Adrenal gland (tissue), 12 donors: ENCODE measurements around the gene ATP6V0A4. TPM values are rescaled to one million over a fixed set of nuclear protein-coding genes. Genes with fewer than 3 reads are reported as not detected.

Source experiments
- DNase-seq, 7 donors: peaks; one replicate each; pipeline ENCODE4 v3.0.0-alpha.2; 2019 to 2020
- H3K27ac ChIP-seq, 5 donors: fragments of 200-600 bp; sonication (generic) in 4 of 5; 1 replicate in 3 of 5; 2 replicates in 2 of 5; pipeline versions ENCODE4 v1.5.1 to v1.8.0; 2016 to 2020; ENCODE audit warnings: mild to moderate bottlenecking in 1 of 5
- H3K27me3 ChIP-seq: fragments of 200-600 bp; 2 replicates; pipeline ENCODE4 v1.8.0; 2021
- H3K36me3 ChIP-seq, 2 donors: fragments of 200-600 bp; replicated peaks in 1 of 2; 1 replicate in 1 of 2; 2 replicates in 1 of 2; pipeline versions ENCODE4 v1.5.1 to v1.8.0; 2018 to 2022
- H3K4me1 ChIP-seq, 2 donors: fragments of 200-600 bp; replicated peaks in 1 of 2; 1 replicate in 1 of 2; 2 replicates in 1 of 2; pipeline versions ENCODE4 v1.5.1 to v1.8.0; 2018 to 2021
- H3K4me3 ChIP-seq, 4 donors: fragments of 200-600 bp; sonication (generic) in 3 of 4; one replicate each; pipeline ENCODE4 v1.5.1; 2016 to 2018
- H3K9me3 ChIP-seq, 3 donors: fragments of 200-600 bp; sonication (generic) in 1 of 3; replicated peaks in 1 of 3; 1 replicate in 2 of 3; 2 replicates in 1 of 3; pipeline versions ENCODE4 v1.5.1 to v1.8.0; 2016 to 2021
- POLR2A ChIP-seq, 2 donors: fragments of 450-650 bp; IDR thresholded peaks; one replicate each; pipeline ENCODE4 v1.6.1; 2017; ENCODE audit warnings: antibody characterized with exemption in 2 of 2, mild to moderate bottlenecking in 2 of 2, moderate library complexity in 1 of 2
- WGBS, 4 donors: extraction: QIAGEN DNeasy Blood & Tissue Kit in 2 of 4; methylation state at CpG; one replicate each; pipeline versions ENCODE4 v1.1.5 to v1.1.7; 2013 to 2017; 5-methylcytosine and 5-hydroxymethylcytosine counted together
- intact Hi-C, 2 donors: fragments of 100-400 bp; cut with DNase I; formaldehyde crosslinking; loops; one replicate each; pipeline versions ENCODE4 v1.14.1 to v1.15.0; 2022 to 2023
- polyA plus RNA-seq, 3 donors: library from polyadenylated mRNA; stranded (reverse); fragments of 200-250 nt in 2 of 3; fragments of 350-450 nt in 1 of 3; fragmentation: Illumina TruSeq in 1 of 3; extraction: RNeasy Lipid Tissue Mini Kit (QIAGEN cat#74804) in 1 of 3; gene quantifications; one replicate each; pipeline ENCODE4 v1.2.3, GENCODE V29; 2013 to 2014
- total RNA-seq, 9 donors: library from RNA; depleted of rRNA in 4 of 9; stranded (reverse); fragments of >200 nt in 4 of 9; fragments of 120-200 nt in 1 of 9; fragmentation: NEBNext Ultra II Directional in 1 of 9; extraction: Animal tissue kit (Norgen Biotek cat#: 25700) in 1 of 9; gene quantifications; one replicate each; pipeline versions ENCODE4 v1.1.0 to v1.2.4, GENCODE V29; 2013 to 2023
- TF ChIP-seq, protein P1 (sequence below), 6 experiments: fragments of 450-650 bp in 4 of 6; fragments of 200-600 bp in 2 of 6; sonication (generic) in 1 of 6; IDR thresholded peaks; 1 replicate in 5 of 6; 2 replicates in 1 of 6; pipeline versions ENCODE4 v1.5.1 to v1.8.0; 2016 to 2021; ENCODE audit warnings: antibody characterized with exemption in 6 of 6, mild to moderate bottlenecking in 2 of 6, moderate library complexity in 1 of 6
- donor health status: healthy with polysubstance abuse.
- donor health status: Bipolar disorder and iron deficiency.
- donor health status: DM: yes; HTN: yes; CAD: no.
- donor health status: DM: no; HTN: no; CAD: no.
- donor health status: DM: no; HTN: no; CAD: no.
- donor health status: DM: yes; HTN: yes; CAD: no.

Gene ATP6V0A4
- total and polyA plus RNA-seq, 12 donors: 0.22 TPM; not detected in 11

DNA sequence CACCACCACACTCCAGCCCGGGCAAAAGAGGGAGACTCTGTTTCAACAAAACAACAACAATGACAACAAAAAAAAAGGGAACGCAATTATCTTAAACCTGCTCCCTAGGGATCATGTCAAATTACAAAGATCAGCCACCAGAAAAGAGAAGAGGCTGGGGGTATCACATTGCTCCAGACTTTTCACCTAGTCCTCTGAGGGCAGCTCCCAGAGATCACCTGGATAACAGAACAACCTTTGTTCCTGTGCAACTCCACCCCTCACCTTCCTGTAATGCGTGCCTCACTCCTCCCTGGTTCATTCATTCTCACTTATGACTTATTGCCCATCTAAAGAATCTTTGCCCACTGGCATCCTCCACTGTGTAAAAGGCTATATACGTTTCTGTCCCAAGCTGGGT lies 128.6 kb downstream of the ATP6V0A4 start:
- intact Hi-C loops: no loop called here
- no peaks in the 10 kb centered on the region for H3K27me3 ChIP-seq
- WGBS, 4 donors: 71 to 93% (median 90%) methylated on average over 3 to 4 of the region's 4 CpGs

GRCh38 chr7:138668946-138669345 lies 129.1 kb downstream of the ATP6V0A4 start:
- Histone ChIP-seq H3K4me3 (no peak overlapping the region), H3K27me3 (no peaks in the 10 kb centered on the region), H3K36me3 (no peaks in the 10 kb centered on the region), H3K9me3 (no peaks in the 10 kb centered on the region), H3K4me1 (peaks cover 11 to 17% of the 10 kb centered on the region in 2 donors), H3K27ac (no peak overlapping the region)
- intact Hi-C loops: no loop called here
- TF ChIP-seq POLR2A (IDR thresholded peaks at IDR 0.05): no peak
- TF ChIP-seq, protein P1, sequence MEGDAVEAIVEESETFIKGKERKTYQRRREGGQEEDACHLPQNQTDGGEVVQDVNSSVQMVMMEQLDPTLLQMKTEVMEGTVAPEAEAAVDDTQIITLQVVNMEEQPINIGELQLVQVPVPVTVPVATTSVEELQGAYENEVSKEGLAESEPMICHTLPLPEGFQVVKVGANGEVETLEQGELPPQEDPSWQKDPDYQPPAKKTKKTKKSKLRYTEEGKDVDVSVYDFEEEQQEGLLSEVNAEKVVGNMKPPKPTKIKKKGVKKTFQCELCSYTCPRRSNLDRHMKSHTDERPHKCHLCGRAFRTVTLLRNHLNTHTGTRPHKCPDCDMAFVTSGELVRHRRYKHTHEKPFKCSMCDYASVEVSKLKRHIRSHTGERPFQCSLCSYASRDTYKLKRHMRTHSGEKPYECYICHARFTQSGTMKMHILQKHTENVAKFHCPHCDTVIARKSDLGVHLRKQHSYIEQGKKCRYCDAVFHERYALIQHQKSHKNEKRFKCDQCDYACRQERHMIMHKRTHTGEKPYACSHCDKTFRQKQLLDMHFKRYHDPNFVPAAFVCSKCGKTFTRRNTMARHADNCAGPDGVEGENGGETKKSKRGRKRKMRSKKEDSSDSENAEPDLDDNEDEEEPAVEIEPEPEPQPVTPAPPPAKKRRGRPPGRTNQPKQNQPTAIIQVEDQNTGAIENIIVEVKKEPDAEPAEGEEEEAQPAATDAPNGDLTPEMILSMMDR (IDR thresholded peaks at IDR 0.05): no peak
- no peak for DNase-seq
- 81 to 92% (median 84%) methylated on average over 3 of the region's 3 CpGs for WGBS, 4 donors

More for the DNA sequence above, 128.6 kb downstream of the ATP6V0A4 start:
- no peaks in the 10 kb centered on the region for H3K9me3 ChIP-seq
- H3K36me3 ChIP-seq: no peaks in the 10 kb centered on the region
- H3K4me3 ChIP-seq: no peak overlapping the region
- H3K27ac ChIP-seq: no peak overlapping the region
- peaks cover 11 to 17% of the 10 kb centered on the region in 2 donors for H3K4me1 ChIP-seq
- no peak for DNase-seq
- TF ChIP-seq, protein P1 (IDR thresholded peaks at IDR 0.05): no peak
- no peak for TF ChIP-seq POLR2A (IDR thresholded peaks at IDR 0.05)

DNA sequence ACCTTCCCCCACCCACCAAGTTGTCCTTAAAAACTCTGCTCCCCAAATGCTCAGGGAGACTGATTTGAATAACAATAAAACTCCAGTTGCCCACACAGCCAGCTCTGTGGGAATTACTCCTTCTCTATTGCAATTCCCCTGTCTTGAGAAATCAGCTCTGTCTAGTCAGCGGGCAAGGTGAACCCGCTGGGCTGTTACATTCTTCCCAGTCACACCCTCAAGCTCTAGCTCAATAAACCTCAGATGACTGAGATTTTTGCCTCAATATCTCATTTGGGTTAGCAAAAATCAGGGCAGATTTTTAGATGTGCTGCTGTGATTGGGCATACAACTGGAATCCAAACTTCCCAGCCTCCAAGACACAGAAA lies 129.8 kb downstream of the ATP6V0A4 start:
- H3K27me3 ChIP-seq: no peaks in the 10 kb centered on the region
- peaks cover 11 to 17% of the 10 kb centered on the region in 2 donors for H3K4me1 ChIP-seq
- DNase-seq: no peak
- no peaks in the 10 kb centered on the region for H3K36me3 ChIP-seq
- 79 to 99% (median 96%) methylated on average over 2 of the region's 2 CpGs for WGBS, 4 donors
- no peaks in the 10 kb centered on the region for H3K9me3 ChIP-seq
- no peak overlapping the region for H3K27ac ChIP-seq
- intact Hi-C loops: no loop called here
- TF ChIP-seq POLR2A (IDR thresholded peaks at IDR 0.05): no peak
- TF ChIP-seq, protein P1 (IDR thresholded peaks at IDR 0.05): no peak
- H3K4me3 ChIP-seq: no peak overlapping the region

GRCh38 chr7:138667535-138668228 lies 130.3 kb downstream of the ATP6V0A4 start:
- Histone ChIP-seq H3K4me1 (peaks cover 11 to 17% of the 10 kb centered on the region in 2 donors), H3K27ac (no peak overlapping the region), H3K27me3 (no peaks in the 10 kb centered on the region), H3K36me3 (no peaks in the 10 kb centered on the region), H3K9me3 (no peaks in the 10 kb centered on the region), H3K4me3 (no peak overlapping the region)
- WGBS, 4 donors: 91 to 93% (median 92%) methylated on average over 6 of the region's 6 CpGs
- no peak for TF ChIP-seq POLR2A (IDR thresholded peaks at IDR 0.05)
- TF ChIP-seq, protein P1 (IDR thresholded peaks at IDR 0.05): no peak
- intact Hi-C loops: no loop called here
- no peak for DNase-seq
